ENCODE data around the gene ABHD11. TPM values are rescaled to one million over a fixed set of nuclear protein-coding genes. Genes with fewer than 3 reads are reported as not detected.
A peak's percentile ranks its signal among the peaks of the same experiment; 100 is the strongest.

The ABHD11 gene
- total and polyA plus RNA-seq, 11 donors, result 17.9 to 36.9 (median 25.0) TPM

- intact Hi-C loops (cut with DNase I), result loop anchor here in 2 of 10 donors (10.0 kb wide), 2 partner anchors 104 to 114 kb away; partner anchors contain the start of gene METTL27 (in 1 of the 2)
- ATAC-seq (no peak), DNase-seq (peak in 2 of 5 donors; percentile 9 to 13)
- no peaks in the 10 kb centered on the region for H3K27me3 ChIP-seq
- no peak overlapping the region for H3K27ac ChIP-seq
- TF ChIP-seq CTCF (IDR thresholded peaks at IDR 0.05) (no peak), POLR2A (IDR thresholded peaks at IDR 0.05) (no peak)
- H3K36me3 ChIP-seq, result peaks cover 0 to 19% (median 13%) of the 10 kb centered on the region in 9 donors
- no peak overlapping the region for H3K4me3 ChIP-seq
- peaks cover 0 to 29% (median 12%) of the 10 kb centered on the region in 12 donors for H3K4me1 ChIP-seq
- no peaks in the 10 kb centered on the region for H3K9me3 ChIP-seq
- WGBS, 4 donors, result 69 to 91% (median 80%) methylated on average over 5 of the region's 5 CpGs
Measured at GRCh38 chr7:73740771-73741170, 2.2 kb upstream of the ABHD11 start.

GRCh38 chr7:73740212-73740611 is 1.6 kb upstream of the ABHD11 start:
- intact Hi-C loops (cut with DNase I), result loop anchor here in 2 of 10 donors (10.0 kb wide), 2 partner anchors 105 to 115 kb away; partner anchors contain the start of gene METTL27 (in 1 of the 2)

GRCh38 chr7:73739387-73739767 is 775 bp upstream of the ABHD11 start:
- Histone ChIP-seq H3K9me3 (no peaks in the 10 kb centered on the region), H3K4me1 (peaks cover 0 to 29% (median 13%) of the 10 kb centered on the region in 12 donors), H3K27me3 (no peaks in the 10 kb centered on the region), H3K27ac (peak overlapping the region in 11 of 12 donors; percentile 43 to 91 (median 78)), H3K4me3 (peak overlapping the region; percentile 64 to 99 (median 78)), H3K36me3 (peaks cover 0 to 23% (median 16%) of the 10 kb centered on the region in 9 donors)
- WGBS, 4 donors, result 53 to 59% (median 55%) methylated on average over 13 of the region's 13 CpGs
- TF ChIP-seq CTCF (IDR thresholded peaks at IDR 0.05), result no peak
- no peak for TF ChIP-seq POLR2A (IDR thresholded peaks at IDR 0.05)
- intact Hi-C loops (cut with DNase I), result loop anchor here in 3 of 10 donors (1.0 to 10.0 kb wide), 5 partner anchors 57 to 395 kb away; partner anchors contain the start of genes BAZ1B (in 1 of the 3), BUD23 (in 1 of the 3), DNAJC30 (in 1 of the 3) and METTL27 (in 1 of the 3)
- no peak for ATAC-seq
- peak in 2 of 5 donors; percentile 33 to 51 for DNase-seq

More at GRCh38 chr7:73740212-73740611, 1.6 kb upstream of the ABHD11 start:
- Histone ChIP-seq H3K27me3 (no peaks in the 10 kb centered on the region), H3K9me3 (no peaks in the 10 kb centered on the region), H3K4me3 (no peak overlapping the region), H3K27ac (no peak overlapping the region), H3K4me1 (peaks cover 0 to 29% (median 12%) of the 10 kb centered on the region in 12 donors), H3K36me3 (peaks cover 0 to 23% (median 16%) of the 10 kb centered on the region in 9 donors)
- 84 to 90% (median 87%) methylated on average over 7 of the region's 7 CpGs for WGBS, 4 donors
- ATAC-seq, result no peak
- DNase-seq, result peak in 1 of 5 donors; percentile 28
- TF ChIP-seq POLR2A (IDR thresholded peaks at IDR 0.05) (no peak), CTCF (IDR thresholded peaks at IDR 0.05) (no peak)

DNA sequence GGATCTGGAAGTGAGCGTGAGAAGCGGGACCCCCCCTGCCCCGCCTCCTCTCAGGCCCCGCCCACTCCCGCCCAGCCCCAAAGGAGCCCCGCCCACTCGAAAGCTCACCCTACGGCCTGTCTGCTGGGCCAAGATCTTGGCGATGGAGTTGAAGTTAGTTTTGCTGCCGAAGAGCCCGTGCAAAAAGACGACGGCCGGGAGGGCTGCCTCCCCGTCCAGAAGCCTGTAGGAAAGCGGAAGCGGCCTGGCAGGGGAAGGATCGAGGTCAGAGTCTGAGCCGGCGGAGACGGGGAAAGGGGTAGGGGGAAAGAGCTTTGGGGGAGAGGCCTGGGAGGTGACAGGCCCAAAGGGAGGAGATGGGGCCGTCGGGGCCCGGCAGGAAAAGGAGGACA is 386 bp downstream of the ABHD11 start:
- H3K27ac ChIP-seq, result peak overlapping the region in 11 of 12 donors; percentile 64 to 91 (median 85)
- H3K9me3 ChIP-seq, result no peaks in the 10 kb centered on the region
- peaks cover 0 to 28% (median 13%) of the 10 kb centered on the region in 12 donors for H3K4me1 ChIP-seq
- H3K36me3 ChIP-seq, result peaks cover 0 to 23% (median 16%) of the 10 kb centered on the region in 9 donors
- TF ChIP-seq CTCF (IDR thresholded peaks at IDR 0.05), result no peak
- no peak for TF ChIP-seq POLR2A (IDR thresholded peaks at IDR 0.05)
- DNase-seq, result peak; percentile 56 to 79 (median 61)
- H3K4me3 ChIP-seq, result peak overlapping the region; percentile 64 to 99 (median 78)
- 0 to 2% (median 1%) methylated on average over 20 to 24 of the region's 24 CpGs for WGBS, 4 donors
- H3K27me3 ChIP-seq, result no peaks in the 10 kb centered on the region
- intact Hi-C loops (cut with DNase I), result loop anchor here in 3 of 10 donors (2.0 to 10.0 kb wide), 4 partner anchors 56 to 393 kb away; partner anchors contain the start of genes BUD23 (in 1 of the 3), DNAJC30 (in 1 of the 3), METTL27 (in 1 of the 3) and VPS37D (in 1 of the 3)
- peak in 3 of 4 donors; percentile 19 to 57 (median 36) for ATAC-seq

Measured in heart left ventricle (tissue), 16 donors.